DLD1 (cell line): ENCODE measurements around the gene TMEM116.

Experiments
- in situ Hi-C: cut with HindIII; loops from 2 replicates; pipeline ENCODE4 v1.10.0; 2017; ENCODE audit warnings: low sequenced_read_pairs

Gene TMEM116

DNA sequence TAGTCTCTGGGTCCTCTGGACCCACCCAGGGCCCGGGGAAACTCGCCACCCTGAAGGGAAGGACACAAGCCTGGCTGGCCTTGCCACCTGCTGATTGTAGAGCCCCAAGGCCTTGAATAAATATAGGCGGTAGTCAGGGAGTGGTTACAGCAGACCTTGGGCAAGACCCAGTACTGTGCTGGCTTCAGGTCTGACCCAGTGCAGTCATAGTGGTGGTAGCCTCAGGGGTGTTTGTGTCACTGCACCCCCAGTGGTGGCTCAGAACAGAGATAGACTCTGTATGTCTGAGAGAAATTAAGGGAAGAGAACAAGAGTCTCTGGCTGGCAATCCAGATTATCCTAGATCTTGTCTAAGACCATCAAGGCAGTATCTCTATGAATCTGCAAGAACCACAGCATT is 107.5 kb downstream of the TMEM116 start:
- in situ Hi-C loops = no loop called here

DNA sequence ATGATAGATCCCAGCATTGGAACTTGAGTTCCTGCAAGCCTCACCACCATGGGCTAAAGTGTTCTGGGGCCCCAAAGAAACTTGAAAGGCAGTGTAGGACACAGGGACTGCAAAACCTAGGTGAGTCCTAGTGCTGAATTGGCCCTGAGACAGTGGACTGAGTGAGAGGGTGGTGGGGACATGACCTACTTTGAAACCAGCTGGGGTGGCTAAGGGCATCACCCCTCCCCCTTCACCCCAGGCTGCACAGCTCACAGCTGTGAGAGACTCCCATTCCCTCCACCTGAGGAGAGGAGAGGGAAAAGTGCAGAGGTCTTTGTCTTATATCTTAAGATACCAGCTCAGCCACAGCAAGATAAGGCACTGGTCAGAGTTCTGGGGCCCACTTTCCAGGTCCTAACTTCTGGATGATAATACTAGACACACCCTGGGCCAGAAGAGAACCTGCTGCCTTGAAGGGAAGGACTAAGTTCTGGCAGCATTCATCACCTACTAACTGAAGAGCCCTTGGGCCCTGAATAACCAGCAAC is 108.5 kb downstream of the TMEM116 start:
- in situ Hi-C loops = no loop called here

DNA sequence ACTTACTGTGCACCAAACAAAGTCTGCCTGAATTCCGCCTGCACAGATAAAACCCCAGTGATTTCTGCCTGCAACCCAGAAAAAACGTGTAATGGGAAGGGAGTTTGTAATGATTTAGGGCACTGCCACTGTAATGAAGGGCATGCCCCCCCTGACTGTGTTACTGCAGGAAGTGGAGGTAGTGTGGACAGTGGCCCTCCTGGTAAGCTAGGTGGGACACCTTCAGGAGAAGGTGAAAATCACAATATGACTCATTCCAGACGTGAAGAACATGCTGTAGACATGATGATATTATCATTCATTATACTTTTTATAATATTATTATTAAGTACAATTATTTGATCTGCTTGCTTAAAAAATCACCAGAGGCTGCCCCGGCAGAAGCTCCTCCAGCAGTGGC is 111.8 kb downstream of the TMEM116 start:
- in situ Hi-C loops = no loop called here

DNA sequence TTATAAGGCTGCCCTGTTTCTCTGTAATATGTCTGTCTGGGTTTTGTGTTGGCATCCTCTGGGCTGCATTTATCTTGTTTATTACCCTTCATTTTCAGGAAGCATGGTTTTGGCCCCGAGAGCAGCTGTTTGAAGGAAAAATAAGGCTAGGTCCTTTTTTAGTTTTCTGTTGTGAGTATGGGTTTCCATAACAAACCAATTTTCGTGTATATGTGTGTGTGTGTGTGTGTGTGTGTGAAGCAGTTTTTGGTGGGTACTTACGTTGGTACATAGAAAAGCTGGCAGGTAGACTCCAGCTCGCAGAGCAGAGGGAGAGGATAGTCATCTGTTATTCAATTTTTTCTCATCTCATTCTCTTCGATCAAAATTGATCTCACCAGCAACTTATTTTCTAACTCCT is 118.4 kb downstream of the TMEM116 start:
- in situ Hi-C loops = no loop called here

DNA sequence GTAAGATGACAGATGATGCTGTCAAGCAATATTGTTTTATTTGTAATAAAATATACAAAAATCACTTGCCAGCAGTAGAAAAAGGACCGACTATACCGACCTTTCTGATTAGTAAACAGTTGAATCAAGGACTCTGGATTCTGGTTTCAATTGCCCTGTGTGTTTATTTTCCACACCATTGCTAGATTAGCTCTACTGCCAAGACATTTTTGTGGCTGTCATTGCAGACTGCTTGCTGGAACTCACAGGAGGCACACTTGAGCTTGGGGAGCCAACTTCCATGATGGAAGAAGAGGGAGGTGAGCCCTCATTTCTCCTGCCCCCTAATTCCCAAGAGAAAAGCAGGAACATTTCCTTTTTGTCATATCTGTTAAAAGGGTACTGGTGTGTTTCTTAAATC is 119.7 kb downstream of the TMEM116 start:
- in situ Hi-C loops = no loop called here

DNA sequence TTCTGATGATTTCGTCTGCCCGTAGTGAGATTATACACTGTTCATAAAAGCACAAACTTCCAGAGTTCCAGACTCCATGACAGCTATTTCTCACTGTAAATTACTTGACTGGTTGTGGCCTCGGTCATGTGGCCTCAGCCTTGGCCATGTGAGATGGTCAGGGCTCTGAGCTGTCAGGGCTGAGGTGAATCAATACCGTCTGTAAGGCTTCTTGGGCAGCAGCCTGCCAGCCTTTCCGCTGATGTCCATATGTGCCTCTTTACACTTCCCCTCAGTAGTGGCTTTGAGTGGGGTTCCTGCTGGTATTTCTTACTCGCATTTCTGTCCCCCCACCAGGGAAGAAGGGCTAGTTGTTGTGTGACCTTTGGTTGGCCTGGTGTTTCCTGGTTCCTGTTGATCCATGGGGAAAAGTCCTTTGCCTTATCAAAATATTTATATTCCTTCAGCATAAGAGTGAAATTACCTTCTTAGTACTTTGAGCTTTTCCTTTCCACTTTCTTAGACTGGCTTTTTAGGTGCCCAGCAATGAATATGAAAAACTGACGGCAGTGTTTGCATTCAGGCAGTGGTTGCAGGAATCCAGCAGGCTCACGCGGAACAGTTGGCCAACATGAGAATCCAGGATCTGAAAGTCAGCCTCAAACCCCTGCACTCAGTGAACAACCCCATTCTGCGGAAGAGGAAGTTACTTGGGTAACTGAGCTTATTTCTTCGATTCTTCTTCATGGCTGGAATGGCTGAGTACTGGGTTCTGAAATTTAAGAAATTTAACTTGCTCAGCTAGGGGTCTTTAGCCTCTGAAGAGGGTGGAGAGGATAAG is 124.8 kb downstream of the TMEM116 start:
- in situ Hi-C loops = no loop called here

DNA sequence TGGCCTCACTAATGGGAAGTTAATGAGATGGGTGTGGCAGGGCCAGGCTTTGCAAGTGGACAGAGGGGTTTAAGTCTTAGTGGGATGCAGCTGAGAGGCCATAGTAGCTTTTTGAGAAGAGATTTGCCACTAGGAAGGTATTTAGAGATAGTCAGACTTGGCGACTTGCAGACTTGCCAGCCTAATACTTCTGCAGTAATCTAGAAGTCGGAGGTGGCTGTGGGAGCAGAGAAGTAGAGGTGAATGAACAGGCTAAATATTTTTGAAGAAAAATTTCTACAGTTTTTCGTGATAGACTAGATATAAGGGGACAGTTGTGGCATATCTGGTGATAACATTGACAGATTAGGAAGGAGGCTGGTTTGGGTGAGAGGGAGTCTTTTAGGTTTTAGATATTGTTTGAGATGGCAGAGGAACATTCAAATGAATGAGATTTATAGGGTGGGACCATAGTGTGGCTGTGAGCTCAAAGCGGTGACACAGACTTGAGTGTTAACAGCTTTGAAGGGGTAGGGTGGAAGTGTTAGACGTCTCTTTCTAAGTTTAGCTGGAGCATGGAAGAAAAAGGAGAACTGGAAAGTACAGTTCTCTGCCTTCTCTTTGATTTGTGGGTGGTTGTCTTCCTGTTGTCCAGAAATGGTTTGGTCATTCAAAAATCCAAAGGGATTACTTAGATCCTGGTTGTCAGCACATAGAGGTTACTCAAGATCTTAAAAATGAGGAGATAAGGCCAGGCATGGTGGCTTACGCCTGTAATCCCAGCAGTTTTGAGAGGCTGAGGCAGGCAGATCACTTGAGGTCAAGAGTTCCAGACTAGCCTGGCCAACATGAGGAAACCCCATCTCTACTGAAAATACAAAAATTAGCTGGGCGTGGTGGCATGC is 126.1 kb downstream of the TMEM116 start:
- in situ Hi-C loops = no loop called here

DNA sequence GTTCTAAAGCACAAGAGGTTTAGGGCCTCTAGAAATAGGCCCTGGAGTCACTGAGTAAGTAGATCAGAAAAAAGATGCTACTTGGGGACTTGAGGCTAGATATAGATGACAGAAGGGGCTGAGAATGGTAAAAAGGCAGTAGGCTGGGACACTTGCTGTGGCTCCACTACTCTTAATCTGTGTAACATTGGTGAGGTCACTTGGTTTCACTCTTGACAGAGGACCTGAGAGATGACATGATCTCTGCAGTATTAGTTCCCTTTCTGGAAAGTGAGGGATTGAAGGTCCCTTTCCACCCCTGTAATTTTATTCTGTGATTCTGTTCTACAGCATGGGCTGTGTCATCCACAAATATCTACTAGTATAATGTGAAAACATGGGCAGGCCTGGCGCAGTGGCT is 131.2 kb downstream of the TMEM116 start:
- in situ Hi-C loops = no loop called here
